Hindlimb muscle (tissue), 1 donor: Measurements from ENCODE around the gene PTGR1. TPM values are rescaled to one million over a fixed set of nuclear protein-coding genes. Genes with fewer than 3 reads are reported as not detected.
"Not testable (repeated sequence)": the region's sequence is repeated elsewhere in the genome, so short reads cannot be mapped to it uniquely, and the experiment has no call there.

Experiments used
- DNase-seq: peaks from one replicate; pipeline ENCODE4 v3.0.0-alpha.2; 2013
- polyA plus RNA-seq: library from polyadenylated mRNA; unstranded; fragments of 120-200 nt; gene quantifications from one replicate; pipeline ENCODE4 v1.2.1, GENCODE V29; 2013; ENCODE audit not compliant: insufficient read length

The PTGR1 gene
- polyA plus RNA-seq, 1 donor: 64.2 TPM

DNA sequence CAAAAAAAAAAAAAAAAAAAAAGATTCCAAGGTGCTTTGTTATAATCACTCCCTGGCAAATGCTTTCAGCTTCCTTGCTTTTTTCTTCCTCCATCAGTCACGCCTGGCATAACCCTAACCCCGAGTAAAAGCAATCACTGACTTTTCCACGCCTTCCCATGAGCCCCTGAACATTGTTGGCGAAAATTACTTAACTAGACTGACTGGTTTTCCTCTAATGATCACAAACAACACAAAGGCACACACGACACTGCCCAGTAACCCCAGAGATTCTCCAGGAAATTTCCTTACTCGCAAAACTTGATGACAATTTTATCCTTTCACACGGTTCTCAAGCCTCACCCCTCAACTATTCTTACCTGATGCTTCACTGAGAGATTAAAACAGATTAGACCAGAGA is 11.4 kb upstream of the PTGR1 start:
- DNase-seq: no peak

DNA sequence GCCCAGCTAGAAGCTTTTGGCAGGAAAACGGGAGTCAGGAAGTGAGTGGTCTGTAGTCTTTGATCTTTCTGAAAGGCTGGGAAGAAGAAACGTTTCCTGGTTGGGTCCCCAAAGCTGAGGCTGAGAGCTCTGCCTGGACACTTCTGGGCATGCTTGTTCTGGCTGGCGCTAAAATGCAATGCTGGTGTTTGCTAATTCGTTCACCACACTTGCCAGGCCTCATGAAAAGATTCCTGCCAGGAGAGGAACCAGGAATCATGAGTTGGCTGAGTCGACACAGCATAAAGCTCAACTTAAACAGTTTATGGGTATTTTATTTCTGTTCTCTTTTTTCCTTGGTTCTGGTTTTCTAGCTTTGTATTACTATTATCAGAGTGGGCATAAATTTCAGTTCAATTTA is 10.7 kb upstream of the PTGR1 start:
- no peak for DNase-seq

DNA sequence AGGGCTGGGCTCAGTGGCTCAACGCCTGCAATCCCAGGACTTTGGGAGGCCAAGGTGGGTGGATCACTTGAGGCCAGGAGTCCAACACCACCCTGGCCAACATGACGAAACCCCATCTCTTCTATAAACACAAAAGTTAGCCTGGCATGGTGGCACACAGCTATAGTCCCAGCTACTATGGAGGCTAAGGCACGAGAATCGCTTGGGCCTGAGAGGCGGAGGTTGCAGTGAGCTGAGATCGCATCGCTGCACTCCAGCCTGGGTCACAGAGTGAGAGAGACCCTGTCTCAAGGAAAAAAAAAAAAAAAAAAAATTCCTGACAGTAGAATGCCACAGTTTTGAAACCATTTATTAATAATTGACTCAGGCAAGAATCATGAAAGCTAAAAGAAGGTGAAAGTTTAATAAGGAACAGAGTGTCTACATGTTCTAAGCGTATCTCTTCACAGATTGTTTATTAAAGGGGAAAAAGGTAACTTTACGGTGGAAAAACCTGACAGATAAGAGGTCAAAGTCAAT is 5.7 kb upstream of the PTGR1 start:
- DNase-seq: no peak

DNA sequence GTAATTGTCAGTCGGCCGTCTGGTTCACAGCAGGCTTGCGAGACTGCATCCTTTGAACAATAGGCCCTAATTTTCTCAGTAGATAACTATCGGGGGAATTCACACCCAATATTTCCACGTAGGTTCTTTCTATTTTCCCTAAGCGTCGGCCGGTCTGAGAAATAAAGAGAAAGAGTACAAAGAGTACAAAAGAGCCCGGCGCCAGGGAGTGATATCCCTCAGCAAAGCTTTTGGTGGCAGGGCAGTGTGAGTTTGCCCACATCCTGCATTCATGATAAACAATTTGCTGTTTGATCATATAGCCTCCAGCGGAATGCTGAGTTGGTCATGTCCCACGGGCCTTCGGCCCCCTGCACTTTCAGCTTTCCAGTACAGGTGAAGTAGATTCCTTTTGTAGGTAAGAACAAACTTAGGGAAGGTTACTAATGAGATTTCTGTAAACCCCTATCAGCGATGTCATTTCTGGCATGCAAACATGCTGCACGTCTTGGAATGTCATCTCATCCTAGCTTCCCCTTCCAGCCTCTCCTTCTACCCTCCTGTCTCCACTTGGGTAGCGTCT is 4.7 kb upstream of the PTGR1 start:
- no peak for DNase-seq

DNA sequence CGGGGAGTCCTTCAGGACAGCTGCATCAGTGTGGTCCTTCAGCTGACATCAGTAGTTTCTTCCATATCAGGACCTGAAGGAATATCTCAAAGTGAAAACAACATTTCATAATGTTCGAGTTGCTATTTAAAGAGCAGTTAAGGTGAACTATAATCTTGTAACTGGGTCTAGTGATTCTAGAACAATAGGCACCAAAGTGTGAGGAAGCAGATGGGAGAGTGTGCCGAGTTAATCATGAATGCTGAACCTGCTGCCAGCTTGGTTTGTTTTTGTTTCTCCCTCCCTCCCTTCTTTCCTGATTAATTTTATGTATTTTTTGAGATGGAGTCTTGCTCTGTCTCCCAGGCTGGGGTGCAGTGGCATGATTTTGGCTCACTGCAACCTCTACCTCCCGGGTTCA is 3.6 kb upstream of the PTGR1 start:
- no peak for DNase-seq

DNA sequence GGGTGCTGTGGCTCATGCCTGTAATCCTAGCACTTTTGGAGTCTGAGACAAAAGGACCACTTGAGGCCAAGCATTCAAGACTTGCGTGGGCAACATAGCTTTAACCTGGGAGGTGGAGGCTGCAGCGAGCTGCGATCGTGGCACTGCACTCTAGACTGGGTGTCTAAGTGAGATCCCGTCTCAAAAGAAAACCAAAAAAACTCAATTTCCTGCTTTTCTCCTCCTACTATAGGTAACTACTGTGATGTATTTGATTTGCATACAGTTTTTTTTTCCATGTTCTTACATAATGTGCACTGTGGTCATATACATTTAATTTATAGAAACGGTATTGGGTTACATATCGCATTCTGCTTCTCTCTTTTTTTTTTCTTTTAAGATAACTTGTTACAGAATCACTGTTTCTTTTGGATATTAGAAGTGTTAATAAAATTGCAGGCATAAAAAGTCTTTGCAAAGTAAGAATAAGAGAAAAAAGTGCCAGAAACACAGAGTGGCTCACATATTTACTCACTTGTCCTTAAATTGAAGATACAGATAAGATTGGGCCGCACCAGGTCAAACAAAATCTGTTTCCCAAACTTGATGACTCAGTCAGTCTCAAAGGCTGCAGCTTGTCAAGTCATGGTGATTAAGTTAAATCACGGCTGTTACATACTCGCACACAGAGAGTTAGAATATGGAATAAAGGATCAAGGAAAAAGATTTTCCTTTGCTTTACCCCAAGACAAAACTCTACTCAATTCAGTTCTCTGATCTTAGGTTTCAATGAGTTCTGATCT is 2.0 kb upstream of the PTGR1 start:
- no peak for DNase-seq

DNA sequence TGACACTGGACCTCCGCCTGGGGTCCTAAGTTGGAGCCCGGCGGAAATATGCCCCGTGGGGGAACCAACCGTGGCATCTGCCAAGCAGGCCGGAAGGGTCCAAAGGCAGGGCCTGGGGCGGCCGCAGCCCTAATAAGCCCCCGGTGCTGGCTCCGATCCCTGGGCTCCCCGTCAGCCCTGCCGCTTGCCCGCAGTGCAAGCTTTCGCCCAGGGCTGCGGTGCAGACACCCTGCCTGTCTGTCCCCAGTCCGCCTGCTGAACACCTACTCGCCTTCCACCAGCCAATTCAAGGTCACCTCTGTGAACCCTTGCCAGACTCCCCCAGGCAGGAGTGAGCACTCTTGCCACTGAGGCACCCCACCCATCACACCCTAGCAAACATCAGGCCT is 502 bp upstream of the PTGR1 start:
- no peak for DNase-seq

DNA sequence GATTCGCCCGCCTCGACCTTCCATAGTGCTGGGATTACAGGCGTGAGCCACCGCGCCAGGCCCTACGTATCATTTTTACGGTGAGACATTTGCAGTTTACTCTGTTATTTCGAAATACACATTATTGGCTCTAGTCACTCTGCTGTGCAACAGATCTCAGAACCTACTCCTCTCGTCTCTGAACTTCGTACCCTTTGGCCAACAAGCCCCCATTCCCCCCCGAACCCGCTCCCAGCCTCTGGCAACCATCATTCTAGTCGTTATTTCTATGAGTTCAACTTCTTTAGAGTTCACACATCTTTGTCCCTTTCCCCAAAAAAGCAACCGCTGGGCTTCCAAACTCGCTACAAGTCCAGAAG is 735 bp downstream of the PTGR1 start:
- DNase-seq: peak; percentile 32

DNA sequence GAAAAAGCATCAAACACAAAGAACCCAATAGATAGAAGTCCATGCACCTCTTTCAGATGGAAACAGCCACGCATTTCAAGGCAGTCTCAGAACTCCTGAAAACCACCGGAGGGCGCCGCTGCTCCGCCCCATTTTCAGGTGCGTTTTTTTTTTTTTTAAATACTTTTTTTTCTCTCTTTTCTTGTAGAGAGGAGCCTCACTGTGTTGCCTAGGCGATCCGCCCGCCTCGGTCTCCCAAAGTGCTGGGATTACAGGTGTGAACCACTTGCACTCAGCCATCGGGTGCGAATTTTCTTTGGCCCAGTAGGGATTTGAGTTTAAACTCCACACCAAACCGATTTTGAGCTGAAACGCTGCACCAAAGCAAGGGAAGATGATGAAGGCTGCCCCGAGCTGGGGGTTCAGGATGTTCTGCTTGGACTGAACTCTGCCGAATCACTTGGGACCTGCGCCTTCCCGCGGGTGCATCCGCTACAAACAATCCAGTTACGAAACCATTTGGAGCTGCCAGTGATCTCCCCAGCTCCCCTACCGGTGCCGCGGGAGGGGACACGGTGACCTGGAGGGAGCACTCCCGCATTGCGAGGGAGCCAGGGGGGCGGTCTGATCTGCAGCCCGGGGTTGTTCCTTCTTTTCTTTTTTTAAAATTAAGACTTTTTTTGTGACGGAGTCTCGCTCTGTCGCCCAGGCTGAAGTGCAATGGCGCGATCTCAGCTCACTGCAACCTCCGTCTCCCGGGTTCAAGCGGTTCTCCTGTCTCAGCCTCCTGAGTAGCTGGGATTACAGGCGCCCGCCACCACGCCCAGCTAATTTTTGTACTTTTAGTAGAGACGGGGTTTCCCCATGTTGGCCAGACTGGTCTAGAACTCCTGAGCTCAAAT is 1.4 kb downstream of the PTGR1 start:
- peak; percentile 65 for DNase-seq

DNA sequence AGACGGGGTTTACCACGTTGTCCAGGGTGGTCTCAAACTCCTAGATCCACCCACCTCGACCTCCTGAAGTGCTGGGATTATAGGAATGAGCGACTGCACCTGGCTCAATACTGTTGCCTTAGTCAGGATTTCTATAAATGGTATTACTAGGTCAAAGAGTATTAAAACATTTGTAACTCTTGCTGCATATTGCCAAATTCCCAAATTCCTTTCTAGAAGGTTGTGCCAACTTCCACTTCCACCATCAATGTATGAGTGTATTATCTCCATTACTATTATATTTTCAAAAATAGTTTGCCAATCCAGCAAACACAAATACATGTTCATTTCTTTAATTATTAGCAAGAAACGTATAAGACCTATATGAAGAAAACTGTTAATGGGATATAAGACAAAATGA is 10.6 kb downstream of the PTGR1 start:
- no peak for DNase-seq

DNA sequence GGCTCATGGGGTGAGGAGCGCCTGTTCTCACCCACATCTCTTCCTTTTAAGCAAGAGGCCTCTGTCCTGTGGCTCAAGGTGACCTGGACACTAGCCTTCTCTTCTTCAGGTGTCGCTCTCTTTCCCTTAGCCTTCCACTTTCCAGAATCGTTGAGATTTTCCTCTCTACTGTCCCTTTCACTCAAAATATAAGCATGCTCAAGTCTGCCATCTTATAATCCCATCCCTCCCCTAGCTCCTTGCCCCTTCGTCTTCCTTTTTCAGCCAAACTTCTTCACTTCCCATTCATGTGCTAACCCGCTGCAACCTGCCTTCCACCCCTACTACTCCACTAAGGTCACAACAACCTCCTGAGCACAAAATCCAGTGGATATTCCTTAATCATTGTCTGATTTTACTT is 13.1 kb downstream of the PTGR1 start:
- no peak for DNase-seq

DNA sequence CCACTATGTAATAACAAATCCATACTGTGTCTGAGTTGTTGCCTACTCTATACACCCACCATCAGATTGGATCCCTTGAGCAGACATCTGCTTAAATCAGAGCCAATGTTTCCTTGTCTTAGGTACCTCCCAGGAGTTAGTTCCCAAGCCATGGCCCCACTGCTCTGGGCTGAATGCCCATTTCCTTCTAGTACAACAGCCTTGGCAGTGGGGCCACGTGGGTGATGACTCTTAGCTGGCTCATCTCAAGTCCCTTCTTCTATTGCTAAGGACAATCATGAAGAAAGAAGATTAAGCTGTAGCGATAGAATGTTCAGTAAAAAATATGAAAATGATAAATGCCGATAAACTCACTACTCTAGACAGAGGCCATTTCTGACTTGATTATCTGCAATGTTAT is 16.6 kb downstream of the PTGR1 start:
- DNase-seq: no peak

DNA sequence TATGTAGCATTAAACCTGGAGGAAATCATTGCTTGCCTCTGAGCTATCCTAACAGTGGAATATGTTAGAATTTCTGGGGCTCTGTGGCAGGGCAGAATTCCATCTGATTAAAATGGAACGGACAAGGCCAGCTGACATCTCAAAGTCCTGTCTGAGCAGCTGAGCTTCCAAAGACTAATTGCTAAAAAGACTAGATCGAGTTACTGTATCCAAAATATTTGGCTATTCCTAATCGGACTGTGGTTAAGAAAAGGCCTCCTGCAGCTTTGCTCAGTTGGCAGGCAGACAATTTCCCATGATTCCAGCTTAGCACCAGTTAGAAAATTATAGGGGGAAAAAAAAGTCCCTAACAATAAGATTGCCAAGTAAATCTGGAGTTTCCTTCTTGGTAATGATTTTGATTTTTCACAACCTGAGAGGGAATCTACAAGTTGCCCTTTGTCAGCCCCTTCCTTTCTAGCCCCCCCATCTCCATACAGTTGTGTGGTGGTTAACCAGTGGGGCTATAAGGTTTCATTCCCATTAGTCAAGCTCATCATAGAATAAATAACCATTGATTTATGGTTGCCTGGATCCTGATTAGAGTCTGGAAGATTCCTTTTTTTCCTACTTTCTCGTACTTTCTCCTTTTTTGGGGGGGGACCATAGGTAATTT is 26.4 kb downstream of the PTGR1 start:
- peak; percentile 37 for DNase-seq

DNA sequence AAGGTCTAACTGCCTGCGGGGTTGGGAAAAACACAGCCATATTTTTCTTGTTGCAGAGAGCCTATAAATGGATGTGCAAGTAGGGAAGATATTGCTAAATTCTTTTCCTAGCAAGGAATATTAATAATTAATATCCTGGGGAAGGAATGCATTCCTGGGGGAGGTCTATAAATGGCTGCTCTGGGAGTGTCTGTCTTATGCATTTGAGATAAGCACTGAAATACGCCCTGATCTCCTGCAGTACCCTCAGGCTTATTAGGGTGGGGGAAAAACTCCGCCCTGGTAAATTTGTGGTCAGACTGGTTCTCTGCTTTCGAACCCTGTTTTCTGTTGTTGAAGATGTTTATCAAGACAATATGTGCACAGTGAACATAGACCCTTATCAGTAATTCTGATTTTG is 31.3 kb downstream of the PTGR1 start:
- DNase-seq: not testable (repeated sequence)

DNA sequence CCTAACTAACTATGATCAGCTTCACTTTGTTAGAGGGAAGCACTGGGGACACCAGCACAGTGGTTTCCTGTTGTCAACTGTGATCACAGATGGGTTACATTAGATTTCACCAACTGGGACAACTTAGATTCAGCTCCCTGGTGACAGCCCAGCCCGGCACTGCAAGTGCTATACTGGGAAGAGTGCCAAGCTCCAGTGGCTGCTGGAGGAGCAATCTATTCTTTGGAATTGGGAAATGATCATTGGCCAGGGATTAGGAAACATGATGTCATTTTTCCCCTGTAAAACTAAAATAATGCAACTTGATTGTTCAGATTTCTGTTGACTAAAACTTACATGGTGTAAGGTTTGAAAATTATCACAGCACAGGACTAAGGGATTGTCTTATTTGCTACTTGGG is 33.2 kb downstream of the PTGR1 start:
- peak; percentile 18 for DNase-seq

DNA sequence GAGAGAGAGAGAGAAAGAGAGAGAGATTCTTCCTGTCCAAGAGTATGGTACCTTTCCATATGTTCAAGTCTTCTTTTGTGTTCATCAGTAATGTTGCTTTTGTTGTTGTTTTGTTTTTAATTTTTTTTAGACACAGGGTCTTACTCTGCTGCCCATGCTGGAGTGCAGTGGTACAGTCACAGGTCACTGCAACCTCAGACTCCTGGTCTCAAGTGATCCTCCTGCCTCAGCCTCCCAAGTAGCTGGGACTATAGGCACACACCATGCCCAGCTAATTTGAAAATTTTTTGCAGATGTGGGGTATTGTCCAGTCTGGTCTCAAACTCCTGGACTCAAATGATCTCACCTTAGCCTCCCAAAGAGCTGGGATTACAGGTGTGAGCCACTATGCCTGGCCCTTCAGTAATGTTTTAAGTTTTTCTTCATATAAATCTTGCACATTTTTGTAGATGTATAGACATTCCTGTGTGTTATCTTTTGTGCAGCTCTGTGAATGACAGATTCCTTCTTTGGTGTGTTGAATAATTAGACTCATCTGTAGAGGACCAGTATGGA is 38.2 kb downstream of the PTGR1 start:
- no peak for DNase-seq

DNA sequence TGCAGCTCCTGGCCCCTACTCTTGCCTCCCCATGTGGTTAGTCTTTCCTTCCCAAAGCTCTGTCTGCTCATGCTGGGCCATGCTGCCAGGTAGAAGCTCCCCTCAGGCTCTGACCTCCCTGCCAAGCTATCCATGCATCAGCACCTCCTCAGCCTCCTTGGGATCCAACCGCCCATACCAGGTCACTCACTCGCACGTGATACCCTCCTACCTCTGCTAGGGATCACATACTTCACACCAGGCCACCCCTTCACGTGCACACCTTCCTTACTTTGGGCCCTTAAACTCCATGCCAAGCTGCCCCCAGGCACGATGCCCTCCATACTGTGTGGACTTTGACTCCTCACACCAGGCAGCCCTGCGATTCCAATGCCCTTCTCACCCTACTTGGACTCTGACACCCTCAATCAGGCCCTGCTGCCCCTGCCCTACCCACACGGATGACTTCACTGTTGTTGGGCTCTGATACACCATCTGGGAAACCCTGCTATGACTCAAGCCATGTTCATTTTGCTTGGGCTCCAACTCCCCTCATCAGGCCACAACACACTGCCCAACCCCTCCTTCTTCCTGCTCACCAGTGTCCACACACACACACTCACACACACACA is 40.3 kb downstream of the PTGR1 start:
- no peak for DNase-seq

DNA sequence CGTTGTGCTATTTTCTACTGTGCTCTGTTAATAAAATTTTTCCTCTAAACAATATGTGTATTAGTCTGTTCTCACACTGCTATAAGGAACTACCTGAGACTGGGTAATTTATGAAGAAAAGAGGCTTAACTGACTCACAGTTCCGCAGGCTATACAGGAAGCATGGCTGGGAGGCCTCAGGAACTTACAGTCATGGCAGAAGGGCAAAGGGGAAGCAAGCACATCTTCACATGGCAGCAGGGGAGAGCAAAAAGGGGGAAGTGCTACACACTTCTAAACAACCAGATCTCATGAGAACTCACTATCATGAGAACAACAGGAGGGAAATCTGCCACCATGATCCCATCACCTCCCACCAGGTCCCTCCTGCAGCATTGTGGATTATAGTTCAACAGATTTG is 44.0 kb downstream of the PTGR1 start:
- DNase-seq: not testable (repeated sequence)

DNA sequence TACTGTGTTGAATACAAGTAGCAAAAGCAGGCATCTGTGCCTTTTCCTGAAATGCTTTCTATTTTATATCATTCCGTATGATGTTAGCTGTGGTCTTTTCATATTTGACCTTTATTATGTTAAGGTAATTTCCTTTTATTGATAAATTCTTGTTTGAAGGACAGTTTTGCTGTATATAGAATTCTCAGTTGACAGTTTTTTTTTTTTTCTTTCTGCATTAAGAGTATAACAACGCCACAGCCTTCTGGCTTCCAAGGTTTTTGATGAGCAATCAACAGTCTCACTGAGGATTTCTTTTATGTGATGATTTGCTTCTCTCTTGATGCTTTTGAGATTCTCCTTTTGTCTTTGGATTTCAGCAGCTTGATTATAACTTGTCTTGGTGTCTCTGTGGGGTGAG is 50.8 kb downstream of the PTGR1 start:
- DNase-seq: no peak

DNA sequence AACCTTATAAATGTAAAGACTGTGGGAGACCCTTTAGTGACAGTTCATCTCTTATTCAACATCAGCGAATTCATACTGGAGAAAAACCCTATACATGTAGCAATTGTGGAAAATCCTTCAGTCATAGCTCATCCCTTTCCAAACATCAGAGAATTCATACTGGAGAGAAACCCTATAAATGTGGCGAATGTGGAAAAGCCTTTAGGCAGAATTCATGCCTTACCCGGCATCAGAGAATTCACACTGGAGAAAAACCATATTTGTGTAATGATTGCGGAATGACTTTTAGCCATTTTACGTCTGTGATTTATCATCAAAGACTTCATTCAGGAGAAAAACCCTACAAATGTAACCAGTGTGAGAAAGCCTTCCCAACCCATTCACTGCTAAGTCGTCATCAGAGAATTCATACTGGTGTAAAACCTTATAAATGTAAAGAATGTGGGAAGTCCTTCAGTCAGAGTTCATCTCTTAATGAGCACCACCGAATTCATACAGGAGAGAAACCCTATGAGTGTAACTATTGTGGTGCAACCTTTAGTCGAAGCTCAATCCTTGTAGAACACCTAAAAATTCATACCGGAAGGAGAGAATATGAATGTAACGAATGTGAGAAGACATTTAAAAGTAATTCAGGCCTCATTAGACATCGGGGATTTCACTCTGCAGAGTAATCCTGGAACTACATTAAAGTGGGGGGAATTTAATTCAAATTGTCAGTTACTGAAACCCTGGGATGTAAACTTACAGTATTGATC is 56.8 kb downstream of the PTGR1 start:
- DNase-seq: no peak

DNA sequence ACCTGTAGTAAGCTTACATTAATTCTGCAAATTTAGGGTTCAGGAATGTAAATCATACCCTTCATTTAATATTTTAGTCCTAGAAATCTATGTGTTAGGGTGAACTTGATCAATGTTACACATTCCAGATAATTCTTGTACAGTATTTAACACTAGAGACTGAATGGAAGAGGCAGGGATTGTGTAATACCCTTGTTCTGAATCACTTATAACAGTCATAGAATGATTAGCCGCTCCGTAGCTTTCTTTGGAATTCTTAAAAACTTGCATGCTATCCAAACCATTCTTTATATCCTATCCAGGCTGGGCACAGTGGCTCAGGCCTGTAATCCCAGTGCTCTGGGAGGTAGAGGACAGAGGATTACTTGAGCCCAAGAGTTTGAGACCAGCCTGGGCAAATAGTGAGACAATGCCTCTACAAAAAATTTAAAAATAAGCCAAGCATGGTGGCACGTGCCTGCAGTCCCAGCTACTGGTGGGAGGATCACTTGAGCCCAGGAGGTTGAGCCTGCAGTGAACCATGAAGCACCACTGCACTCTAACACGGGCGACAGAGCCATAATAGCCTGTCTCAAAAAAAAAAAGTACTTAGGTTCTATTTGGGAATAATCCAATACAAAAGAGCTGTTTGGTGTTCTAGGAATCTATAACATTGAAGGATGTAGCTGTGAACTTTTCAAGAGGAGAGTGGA is 66.2 kb downstream of the PTGR1 start:
- DNase-seq: no peak
